Mammary epithelial cell (primary cell): Measurements from ENCODE around the gene GDPD5.

Experiments
- EZH2 ChIP-seq: IDR thresholded peaks from 2 replicates; pipeline ENCODE4 v1.6.1; 2012; ENCODE audit warnings: low read length, inconsistent platforms, borderline replicate concordance
- TF ChIP-seq, protein P1 (sequence below), 2 donors: IDR thresholded peaks in 1 of 2; conservative IDR thresholded peaks in 1 of 2; 2 replicates each; pipeline ENCODE4 v1.5.1; 2011 to 2012; ENCODE audit warnings: inconsistent platforms in 2 of 2, low read length in 2 of 2, mild to moderate bottlenecking in 2 of 2, control low read depth in 1 of 2, low read depth in 1 of 2; ENCODE audit not compliant: insufficient read depth in 1 of 2; ENCODE audit errors: extremely low read depth in 1 of 2

DNA sequence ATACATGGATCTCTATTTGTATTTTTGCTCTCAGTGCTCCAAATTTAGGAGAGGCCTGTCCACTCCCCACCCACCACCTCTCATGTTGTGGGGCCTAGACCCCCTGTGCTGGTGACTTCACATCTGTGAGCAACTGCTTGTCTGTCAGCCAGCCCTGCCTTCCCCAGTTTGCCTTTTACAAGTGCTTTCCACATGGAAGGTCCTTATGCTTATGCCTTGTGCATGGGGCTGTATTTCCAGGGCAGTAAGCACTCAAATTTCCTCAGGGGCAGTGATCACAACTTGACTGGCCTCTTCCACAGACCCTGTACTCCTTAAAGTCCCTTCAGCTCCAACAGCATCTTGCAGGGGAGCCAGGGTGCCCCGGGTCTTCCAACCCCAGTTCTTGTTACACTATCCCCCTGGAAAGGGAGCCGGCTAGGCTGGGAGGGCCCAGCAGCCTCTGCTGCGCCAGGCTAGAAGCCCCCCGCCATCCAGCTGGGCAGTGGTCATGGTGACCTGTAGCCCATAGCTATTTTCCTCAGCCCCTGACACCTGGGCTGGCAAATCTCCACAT is 29.9 kb downstream of the GDPD5 start:
- no peak for TF ChIP-seq EZH2
- TF ChIP-seq, protein P1, sequence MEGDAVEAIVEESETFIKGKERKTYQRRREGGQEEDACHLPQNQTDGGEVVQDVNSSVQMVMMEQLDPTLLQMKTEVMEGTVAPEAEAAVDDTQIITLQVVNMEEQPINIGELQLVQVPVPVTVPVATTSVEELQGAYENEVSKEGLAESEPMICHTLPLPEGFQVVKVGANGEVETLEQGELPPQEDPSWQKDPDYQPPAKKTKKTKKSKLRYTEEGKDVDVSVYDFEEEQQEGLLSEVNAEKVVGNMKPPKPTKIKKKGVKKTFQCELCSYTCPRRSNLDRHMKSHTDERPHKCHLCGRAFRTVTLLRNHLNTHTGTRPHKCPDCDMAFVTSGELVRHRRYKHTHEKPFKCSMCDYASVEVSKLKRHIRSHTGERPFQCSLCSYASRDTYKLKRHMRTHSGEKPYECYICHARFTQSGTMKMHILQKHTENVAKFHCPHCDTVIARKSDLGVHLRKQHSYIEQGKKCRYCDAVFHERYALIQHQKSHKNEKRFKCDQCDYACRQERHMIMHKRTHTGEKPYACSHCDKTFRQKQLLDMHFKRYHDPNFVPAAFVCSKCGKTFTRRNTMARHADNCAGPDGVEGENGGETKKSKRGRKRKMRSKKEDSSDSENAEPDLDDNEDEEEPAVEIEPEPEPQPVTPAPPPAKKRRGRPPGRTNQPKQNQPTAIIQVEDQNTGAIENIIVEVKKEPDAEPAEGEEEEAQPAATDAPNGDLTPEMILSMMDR (conservative IDR thresholded peaks at IDR 0.05 in 1 of 2, IDR thresholded peaks at IDR 0.05 in 1 of 2; ENCODE audit: extremely low read depth in 1 of 2, insufficient read depth in 1 of 2, low read depth in 1 of 2, low read length in 2 of 2) = no peak
